HG03520 (cell line): ENCODE data around the gene ATG12.
"Not testable (repeated sequence)": the region's sequence is repeated elsewhere in the genome, so short reads cannot be mapped to it uniquely, and the experiment has no call there.

Experiments
- ATAC-seq: cut with Tn5 transposase; IDR thresholded peaks from one replicate; pipeline ENCODE4 v1.9.1; 2021; ENCODE audit warnings: mild to moderate bottlenecking, moderate library complexity; ENCODE audit not compliant: unreplicated experiment

ATG12 gene

DNA sequence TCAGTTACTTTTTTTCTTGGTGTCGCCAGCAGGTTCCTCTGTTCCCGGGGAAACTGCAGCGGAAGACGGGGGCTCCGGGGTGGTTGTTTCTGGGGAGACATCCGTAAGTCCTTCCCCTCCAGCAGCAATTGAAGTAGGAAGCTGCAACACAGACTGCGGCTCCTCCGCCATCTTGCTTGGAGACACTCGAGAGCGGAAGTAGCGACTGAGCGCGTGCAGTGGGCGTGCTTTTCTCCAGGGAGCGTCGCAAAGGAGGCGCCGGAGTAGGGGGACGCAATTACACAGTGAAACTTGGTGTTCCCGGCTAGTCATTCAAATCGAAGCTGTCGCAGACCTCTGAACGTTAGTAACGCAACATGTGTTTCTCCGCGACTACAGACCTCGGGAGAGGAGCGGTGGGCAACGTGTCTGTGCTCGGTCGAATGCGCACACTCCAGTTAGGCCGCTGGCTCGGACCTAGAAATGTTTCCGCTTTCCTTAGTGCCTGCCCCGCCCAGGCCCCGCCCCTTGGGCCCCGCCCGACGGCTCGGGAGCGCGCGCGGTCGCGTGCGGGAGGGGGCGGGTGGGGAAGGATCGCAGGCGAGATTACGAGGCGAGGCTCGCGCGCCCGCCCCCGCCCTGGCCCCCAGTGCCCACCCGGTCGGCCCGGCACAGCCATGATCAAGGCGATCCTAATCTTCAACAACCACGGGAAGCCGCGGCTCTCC, at the start of gene ATG12, which contains the start of gene AP3S1:
Gene ATG12 (minus strand): TSS at position 184 of the 707 bp plus-strand sequence. CDS start 13 bp downstream, at position 171.
Gene AP3S1 (plus strand): TSS at position 554 of the 707 bp plus-strand sequence. CDS start 103 bp downstream, at position 657.
- ATAC-seq, result peak; percentile 89

DNA sequence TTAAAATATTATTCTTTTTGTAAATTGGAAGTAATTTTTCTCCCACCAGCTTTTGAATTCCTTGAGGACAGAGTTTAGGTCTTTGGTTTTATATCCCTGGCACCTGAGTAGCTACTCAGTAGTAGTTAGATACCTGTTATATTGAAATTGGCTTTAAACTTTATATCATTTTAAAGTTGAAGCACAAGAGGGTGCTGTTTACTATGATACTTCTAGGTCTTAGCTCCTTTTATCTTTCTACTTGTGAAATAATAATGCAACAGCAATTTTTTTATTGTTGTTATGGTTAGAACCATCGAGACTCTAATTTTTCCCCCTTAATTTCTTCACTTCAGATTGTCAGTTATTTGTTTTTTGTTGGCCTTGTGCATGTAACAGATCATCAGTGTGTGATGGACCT, 46.7 kb upstream of the ATG12 start:
- ATAC-seq, result no peak

GRCh38 chr5:115885208-115885607, 43.8 kb upstream of the ATG12 start:
- not testable (repeated sequence) for ATAC-seq

GRCh38 chr5:115884704-115885103, 43.3 kb upstream of the ATG12 start:
- ATAC-seq, result no peak

DNA sequence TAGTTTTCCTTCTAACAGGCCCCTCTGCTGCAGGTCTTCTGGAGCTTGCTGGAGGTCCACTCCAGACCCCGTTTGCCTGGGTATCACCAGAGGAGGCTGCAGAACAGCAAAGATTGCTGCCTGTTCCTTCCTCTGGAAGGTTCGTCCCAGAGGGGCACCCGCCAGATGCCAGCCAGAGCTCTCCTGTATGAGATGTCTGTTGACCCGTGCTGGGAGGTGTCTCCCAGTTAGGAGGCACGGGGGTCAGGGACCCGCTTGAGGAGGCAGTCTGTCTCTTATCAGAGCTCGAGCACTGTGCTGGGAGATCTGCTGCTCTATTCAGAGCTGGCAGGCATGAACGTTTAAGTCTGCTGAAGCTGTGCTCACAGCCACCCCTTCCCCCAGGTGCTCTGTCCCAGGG, 41.1 kb upstream of the ATG12 start:
- ATAC-seq, result not testable (repeated sequence)

DNA sequence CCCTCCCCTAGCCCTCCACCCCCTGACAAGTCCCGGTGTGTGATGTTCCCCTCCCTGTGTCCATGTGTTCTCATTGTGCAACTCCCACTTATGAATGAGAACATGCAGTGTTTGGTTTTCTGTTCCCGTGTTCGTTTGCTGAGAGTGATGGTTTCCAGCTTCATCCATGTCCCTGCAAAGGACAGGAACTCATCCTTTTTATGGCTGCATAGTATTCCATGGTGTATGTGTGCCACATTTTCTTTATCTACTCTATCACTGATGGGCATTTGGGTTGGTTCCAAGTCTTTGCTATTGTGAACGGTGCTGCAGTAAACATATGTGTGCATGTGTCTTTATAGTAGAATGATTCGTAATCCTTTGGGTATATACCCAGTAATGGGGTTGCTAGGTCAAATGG, 36.0 kb upstream of the ATG12 start:
- not testable (repeated sequence) for ATAC-seq

DNA sequence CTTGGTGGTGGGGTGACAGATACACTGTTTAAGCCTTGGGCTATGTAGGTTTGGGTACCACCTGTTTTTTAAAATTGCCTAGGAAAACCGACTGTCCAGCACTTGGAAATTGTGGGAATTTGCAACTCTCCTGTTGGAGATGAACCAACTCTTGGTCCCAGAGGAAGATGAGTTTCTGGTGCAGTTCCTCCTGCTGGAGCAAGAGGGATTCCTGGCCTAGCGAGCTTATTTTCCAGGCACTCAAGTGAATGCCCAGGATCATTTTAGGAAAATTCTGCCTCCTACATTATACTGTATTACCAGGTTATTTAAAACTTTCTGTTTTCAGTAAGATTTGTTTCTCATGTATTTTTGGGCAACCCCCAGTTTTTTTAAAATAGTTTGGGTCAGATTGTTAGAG, 34.1 kb upstream of the ATG12 start:
- no peak for ATAC-seq

GRCh38 chr5:115873392-115873791, 32.0 kb upstream of the ATG12 start:
- no peak for ATAC-seq

DNA sequence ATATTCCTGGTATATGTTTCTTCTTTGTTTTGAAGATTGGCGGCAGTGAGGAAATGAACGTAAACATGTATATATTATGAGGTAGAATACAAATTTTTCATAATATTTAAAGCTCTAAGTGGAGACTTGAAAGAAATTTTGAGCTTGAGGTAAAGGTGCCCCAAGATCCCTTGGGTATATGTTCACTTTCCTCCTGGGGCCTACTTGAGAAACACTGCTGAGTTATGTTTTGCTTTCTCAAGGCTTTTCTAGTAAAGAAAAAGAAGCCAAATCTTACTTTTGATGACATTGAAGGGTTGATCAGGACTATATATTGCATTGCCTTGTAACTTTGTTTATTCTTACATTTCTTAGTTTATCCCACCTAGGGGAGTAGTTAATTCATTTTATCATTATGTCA, 31.1 kb upstream of the ATG12 start:
- no peak for ATAC-seq

DNA sequence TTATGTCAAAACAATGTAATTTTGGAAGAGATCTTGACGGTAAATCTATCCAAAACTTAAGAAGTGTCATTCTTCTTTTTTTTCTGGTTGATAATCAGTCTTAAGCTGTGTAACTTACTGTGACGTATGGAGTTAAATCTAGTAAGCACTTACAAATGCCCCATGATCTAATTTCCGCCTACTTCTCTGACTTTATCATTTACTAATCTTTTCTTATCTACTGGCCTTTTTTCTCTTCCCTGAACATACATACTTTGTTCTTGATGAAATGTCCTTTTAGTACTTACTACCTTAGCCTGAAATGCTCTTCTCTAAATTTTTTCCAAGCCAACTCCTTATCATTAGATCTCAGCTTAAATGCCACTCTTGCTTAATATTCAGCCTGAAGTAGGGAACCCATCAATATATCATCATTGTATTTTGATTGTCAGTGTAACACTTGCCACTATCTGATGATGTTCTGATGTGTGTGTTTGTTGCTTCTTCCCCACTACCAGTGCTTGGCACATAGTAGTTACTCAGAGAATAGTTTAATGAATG, 28.0 kb upstream of the ATG12 start:
- ATAC-seq, result no peak

DNA sequence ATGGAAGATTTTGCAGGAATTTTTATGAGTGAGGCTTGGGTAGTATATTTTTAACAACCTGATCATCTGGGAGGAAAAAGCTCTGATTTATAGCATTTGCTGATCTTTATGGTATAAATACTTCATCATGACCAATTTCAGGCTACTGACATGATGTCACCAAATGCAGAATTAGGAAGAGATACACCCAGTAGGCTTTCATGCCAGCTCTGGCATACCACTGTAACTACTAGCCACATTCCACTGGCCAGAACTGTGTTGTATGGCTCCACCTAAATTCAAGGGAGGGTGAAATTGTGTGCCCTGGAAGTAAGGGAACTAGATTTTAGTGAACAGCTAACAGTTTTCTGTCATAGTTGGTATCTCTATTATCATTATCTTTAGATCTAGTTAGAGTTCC, 18.0 kb upstream of the ATG12 start:
- ATAC-seq, result no peak

- no peak for ATAC-seq
These were observed 17.0 kb upstream of the ATG12 start for GRCh38 chr5:115858396-115858795.

GRCh38 chr5:115857626-115858349, 16.4 kb upstream of the ATG12 start:
- ATAC-seq, result no peak

GRCh38 chr5:115857057-115857479, 15.7 kb upstream of the ATG12 start:
- ATAC-seq, result no peak

- ATAC-seq, result no peak
These were observed 14.6 kb upstream of the ATG12 start for GRCh38 chr5:115855959-115856358.

- no peak for ATAC-seq
These were observed 12.8 kb upstream of the ATG12 start for GRCh38 chr5:115854139-115854538.

GRCh38 chr5:115850744-115851416, 9.5 kb upstream of the ATG12 start:
- ATAC-seq, result no peak

GRCh38 chr5:115849258-115849798, 8.0 kb upstream of the ATG12 start:
- ATAC-seq, result no peak

DNA sequence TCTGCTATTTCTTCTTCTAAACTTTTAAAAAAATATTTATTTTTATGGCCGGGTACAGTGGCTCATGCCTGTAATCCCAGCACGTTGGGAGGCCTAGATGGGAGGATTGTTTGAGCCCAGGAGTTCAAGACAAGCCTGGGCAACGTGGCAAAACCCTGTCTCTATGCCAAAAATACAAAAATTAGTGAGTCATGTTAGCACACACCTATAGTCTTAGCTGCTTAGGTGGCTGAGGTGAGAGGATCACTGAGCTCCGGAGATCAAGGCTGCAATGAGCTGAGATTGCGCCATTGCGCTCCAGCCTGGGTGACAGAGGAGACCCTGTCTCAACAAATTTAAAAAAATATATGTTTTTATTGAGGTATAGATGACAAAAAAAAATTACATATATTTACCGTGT, 5.9 kb upstream of the ATG12 start:
- no peak for ATAC-seq

DNA sequence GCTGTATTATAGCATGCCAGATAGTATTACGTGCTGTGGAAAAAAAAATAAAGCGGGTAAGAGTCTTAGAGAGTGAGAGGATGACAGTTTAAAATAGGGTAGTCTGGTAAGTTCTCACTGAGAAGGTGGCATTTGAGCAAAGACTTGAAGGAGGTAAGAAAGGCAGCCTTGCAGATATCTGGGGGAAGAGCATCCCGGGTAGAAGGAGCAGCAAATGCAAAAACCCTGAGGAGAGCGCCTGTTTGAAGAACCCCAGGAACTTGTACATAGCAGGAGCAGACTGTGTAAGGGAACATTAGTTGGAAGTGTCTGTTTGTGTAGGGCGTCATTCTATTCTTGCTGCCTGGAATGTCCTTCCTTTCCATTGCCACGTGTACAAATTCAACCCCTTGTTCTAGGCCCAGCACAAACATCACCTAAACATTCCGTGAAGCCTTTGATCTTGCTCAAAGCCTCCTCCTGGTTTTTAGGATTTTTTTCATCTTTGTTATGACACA, 3.0 kb upstream of the ATG12 start:
- ATAC-seq, result no peak
